ENCODE measurements around the gene TRAPPC6A. TPM values are rescaled to one million over a fixed set of nuclear protein-coding genes. Genes with fewer than 3 reads are reported as not detected.

The TRAPPC6A gene
- total and polyA plus RNA-seq, 3 donors from 2014 or later: 37.0 to 42.8 (median 38.7) TPM

DNA sequence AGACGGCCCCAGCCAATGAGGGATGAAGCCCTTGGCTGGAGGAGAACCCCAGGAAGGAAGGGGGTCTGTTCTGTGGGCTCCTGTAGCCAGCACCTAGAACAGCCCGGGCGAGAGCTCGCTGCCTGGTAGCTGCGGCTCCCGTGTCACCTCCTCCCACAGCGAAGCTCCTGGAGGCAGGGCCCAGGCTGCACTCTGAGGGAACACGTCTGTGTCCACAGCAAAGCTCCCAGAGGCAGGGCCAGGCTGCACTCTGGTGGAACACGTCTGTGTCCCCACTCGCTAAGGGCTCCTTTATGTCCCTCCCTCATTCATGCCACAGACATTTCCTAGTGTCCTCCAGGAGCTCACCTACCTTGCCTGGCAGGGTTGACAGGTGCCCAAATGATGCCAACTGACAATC, 8.4 kb downstream of the TRAPPC6A start:
- peaks cover 6% of the 10 kb centered on the region for H3K4me1 ChIP-seq
- no peak for DNase-seq
- H3K27ac ChIP-seq: no peak overlapping the region
- 77 to 89% methylated on average over 6 to 10 of the region's 10 CpGs for WGBS, 2 donors
- no peaks in the 10 kb centered on the region for H3K36me3 ChIP-seq (ENCODE audit: low read depth, missing control alignments)
- no peaks in the 10 kb centered on the region for H3K27me3 ChIP-seq
- no peaks in the 10 kb centered on the region for H3K9me3 ChIP-seq
- no peak overlapping the region for H3K4me3 ChIP-seq
- TF ChIP-seq, protein P1, sequence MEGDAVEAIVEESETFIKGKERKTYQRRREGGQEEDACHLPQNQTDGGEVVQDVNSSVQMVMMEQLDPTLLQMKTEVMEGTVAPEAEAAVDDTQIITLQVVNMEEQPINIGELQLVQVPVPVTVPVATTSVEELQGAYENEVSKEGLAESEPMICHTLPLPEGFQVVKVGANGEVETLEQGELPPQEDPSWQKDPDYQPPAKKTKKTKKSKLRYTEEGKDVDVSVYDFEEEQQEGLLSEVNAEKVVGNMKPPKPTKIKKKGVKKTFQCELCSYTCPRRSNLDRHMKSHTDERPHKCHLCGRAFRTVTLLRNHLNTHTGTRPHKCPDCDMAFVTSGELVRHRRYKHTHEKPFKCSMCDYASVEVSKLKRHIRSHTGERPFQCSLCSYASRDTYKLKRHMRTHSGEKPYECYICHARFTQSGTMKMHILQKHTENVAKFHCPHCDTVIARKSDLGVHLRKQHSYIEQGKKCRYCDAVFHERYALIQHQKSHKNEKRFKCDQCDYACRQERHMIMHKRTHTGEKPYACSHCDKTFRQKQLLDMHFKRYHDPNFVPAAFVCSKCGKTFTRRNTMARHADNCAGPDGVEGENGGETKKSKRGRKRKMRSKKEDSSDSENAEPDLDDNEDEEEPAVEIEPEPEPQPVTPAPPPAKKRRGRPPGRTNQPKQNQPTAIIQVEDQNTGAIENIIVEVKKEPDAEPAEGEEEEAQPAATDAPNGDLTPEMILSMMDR (IDR thresholded peaks at IDR 0.05): no peak
- TF ChIP-seq POLR2A (IDR thresholded peaks at IDR 0.05): no peak
- intact Hi-C loops (cut with DNase I; ENCODE audit: low total_unique reads): no loop called here

DNA sequence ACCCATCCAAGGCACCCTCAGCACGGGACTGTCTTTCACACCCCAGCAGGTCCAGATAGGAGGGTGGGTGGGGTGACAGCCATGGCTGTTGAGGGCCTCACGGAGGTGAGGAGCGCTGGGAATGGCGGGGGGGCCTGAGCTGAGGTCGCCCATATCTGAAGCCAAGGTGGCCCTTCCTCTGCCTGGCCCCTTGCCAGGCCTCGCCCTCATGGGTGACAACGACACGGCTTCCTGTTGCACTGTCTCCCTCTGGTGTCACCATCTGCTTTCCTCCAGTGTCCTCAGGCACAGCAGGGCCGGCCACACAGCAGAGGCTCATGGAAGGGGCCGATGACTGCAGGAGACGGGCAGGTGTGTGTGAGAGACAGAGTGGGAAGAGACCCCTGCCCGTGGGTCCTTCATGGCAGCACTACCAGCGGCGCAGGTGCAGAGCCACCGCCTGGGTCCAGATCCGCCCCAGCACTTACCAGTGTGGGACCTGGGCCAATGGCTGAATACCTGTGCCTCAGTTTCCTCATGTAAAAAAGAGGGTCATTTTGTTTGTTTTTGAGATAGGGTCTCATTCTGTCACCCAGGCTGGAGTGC, 9.2 kb downstream of the TRAPPC6A start:
- no peaks in the 10 kb centered on the region for H3K36me3 ChIP-seq (ENCODE audit: low read depth, missing control alignments)
- H3K4me3 ChIP-seq: no peak overlapping the region
- H3K27me3 ChIP-seq: no peaks in the 10 kb centered on the region
- WGBS, 2 donors: 90 to 92% methylated on average over 15 to 16 of the region's 16 CpGs
- H3K27ac ChIP-seq: no peak overlapping the region
- H3K9me3 ChIP-seq: no peaks in the 10 kb centered on the region
- peaks cover 12% of the 10 kb centered on the region for H3K4me1 ChIP-seq
- DNase-seq: no peak
- intact Hi-C loops (cut with DNase I; ENCODE audit: low total_unique reads): no loop called here
- TF ChIP-seq POLR2A (IDR thresholded peaks at IDR 0.05): no peak
- TF ChIP-seq, protein P1 (IDR thresholded peaks at IDR 0.05): no peak

DNA sequence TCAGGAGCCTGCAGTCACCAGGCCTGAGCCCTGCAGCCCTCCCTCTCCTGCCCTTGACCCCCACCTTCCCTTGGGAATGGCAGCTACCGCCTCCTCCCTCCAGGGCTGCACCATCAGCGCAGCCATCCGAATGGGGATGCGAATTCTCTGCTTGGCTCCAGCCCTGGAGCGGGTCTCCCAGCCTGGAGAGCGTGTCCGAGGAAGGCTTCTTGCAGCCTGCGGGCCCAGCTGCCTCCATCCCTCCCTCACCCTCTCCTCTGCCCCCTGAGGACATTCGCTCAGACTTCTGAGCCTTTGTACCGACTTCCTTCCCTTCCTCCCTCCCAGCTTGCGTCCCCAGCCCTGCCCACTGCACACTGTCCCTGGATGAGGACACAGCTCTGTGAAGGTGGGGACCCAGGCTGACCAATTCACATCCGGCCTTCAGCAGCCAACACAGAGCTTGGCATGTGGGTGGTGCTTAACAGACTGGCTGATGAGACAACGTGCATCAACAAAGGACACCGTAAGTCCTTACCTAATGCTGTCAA, 11.2 kb downstream of the TRAPPC6A start:
- Histone ChIP-seq H3K9me3 (no peaks in the 10 kb centered on the region), H3K4me1 (peaks cover 12% of the 10 kb centered on the region), H3K27ac (no peak overlapping the region), H3K36me3 (ENCODE audit: low read depth, missing control alignments) (no peaks in the 10 kb centered on the region), H3K27me3 (no peaks in the 10 kb centered on the region), H3K4me3 (no peak overlapping the region)
- TF ChIP-seq POLR2A (IDR thresholded peaks at IDR 0.05): no peak
- intact Hi-C loops (cut with DNase I; ENCODE audit: low total_unique reads): no loop called here
- DNase-seq: no peak
- WGBS, 2 donors: 39 to 61% methylated on average over 13 to 14 of the region's 14 CpGs

DNA sequence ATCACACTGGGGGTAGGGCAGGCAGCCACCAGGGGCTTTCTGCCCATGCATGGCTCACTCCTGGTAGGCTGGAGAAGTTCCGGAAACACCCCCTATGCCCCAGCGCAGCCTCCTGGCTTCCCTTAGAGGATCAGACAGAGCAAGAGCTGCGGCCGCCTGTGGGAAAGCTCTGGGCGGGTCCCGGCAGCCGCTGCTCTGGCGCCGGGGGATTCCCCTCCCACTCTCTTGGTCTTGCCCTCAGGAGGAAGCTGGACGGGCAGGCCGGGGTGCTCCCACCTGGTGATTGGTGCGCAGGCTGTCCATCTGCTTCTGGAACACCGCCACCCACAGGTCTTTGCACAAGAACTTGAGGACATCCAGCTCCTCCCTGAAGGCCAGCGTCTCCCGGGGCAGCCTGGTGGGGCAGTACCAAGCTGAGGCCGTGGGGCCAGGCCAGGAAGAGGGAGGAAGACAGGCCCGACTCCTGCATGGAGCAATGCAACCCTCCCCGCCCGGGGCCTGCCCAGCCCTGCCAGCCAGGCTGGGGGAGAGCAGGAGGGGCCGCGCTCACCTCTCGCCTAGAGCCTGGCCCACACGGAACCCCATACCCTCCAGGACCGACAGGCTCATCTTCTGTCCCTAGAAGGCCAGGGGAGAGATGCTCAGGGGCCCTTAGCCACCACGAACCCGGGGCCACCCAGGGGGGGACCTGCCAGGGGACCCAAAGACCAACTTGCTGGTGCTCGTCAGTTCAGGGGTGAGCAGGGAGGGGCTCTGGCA, 13.3 kb downstream of the TRAPPC6A start:
- DNase-seq: peak; percentile 55
- intact Hi-C loops (cut with DNase I; ENCODE audit: low total_unique reads): no loop called here

More for the DNA sequence above, 13.3 kb downstream of the TRAPPC6A start:
- Histone ChIP-seq H3K9me3 (no peaks in the 10 kb centered on the region), H3K27ac (no peak overlapping the region), H3K4me1 (peaks cover 12% of the 10 kb centered on the region), H3K27me3 (no peaks in the 10 kb centered on the region), H3K36me3 (ENCODE audit: low read depth, missing control alignments) (no peaks in the 10 kb centered on the region), H3K4me3 (no peak overlapping the region)
- TF ChIP-seq, protein P1 (IDR thresholded peaks at IDR 0.05): no peak
- no peak for TF ChIP-seq POLR2A (IDR thresholded peaks at IDR 0.05)
- WGBS, 2 donors: 17 to 53% methylated on average over 7 to 27 of the region's 27 CpGs
